ENCODE data around the gene KCNQ2. TPM values are rescaled to one million over a fixed set of nuclear protein-coding genes. Genes with fewer than 3 reads are reported as not detected.

The KCNQ2 gene
- total RNA-seq, 4 donors from 2014 or later, result 0.76 TPM; not detected in 3

DNA sequence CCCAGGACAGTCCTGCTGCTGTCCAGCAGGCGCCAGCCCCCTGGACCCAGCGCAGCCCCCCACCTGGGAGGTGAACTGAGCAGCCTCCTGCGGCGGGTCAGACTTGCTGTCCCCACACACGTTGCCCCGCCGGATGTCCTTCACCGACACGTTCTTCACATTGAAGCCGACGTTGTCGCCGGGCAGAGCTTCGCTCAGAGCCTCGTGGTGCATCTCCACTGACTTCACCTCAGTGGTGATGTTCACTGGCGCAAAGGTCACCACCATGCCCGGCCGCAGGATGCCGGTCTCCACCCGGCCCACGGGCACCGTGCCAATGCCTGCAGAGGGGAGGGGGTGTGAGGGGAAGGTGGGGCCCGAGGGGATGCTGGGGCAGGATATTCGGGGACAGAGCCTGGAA is 18.0 kb upstream of the KCNQ2 start:
- WGBS, result 79% methylated on average over 20 of the region's 24 CpGs
- DNase-seq (ENCODE audit: low spot score in 2 of 2), result no peak
- Histone ChIP-seq H3K36me3 (no peaks in the 10 kb centered on the region), H3K27me3 (peaks cover 72% of the 10 kb centered on the region), H3K4me3 (no peak overlapping the region), H3K27ac (no peak overlapping the region), H3K4me1 (peaks cover 3% of the 10 kb centered on the region), H3K9me3 (no peaks in the 10 kb centered on the region)
- TF ChIP-seq POLR2A (IDR thresholded peaks at IDR 0.05) (no peak), EP300 (IDR thresholded peaks at IDR 0.05) (no peak), CTCF (IDR thresholded peaks at IDR 0.05) (no peak), POLR2AphosphoS5 (IDR thresholded peaks at IDR 0.05) (no peak)

DNA sequence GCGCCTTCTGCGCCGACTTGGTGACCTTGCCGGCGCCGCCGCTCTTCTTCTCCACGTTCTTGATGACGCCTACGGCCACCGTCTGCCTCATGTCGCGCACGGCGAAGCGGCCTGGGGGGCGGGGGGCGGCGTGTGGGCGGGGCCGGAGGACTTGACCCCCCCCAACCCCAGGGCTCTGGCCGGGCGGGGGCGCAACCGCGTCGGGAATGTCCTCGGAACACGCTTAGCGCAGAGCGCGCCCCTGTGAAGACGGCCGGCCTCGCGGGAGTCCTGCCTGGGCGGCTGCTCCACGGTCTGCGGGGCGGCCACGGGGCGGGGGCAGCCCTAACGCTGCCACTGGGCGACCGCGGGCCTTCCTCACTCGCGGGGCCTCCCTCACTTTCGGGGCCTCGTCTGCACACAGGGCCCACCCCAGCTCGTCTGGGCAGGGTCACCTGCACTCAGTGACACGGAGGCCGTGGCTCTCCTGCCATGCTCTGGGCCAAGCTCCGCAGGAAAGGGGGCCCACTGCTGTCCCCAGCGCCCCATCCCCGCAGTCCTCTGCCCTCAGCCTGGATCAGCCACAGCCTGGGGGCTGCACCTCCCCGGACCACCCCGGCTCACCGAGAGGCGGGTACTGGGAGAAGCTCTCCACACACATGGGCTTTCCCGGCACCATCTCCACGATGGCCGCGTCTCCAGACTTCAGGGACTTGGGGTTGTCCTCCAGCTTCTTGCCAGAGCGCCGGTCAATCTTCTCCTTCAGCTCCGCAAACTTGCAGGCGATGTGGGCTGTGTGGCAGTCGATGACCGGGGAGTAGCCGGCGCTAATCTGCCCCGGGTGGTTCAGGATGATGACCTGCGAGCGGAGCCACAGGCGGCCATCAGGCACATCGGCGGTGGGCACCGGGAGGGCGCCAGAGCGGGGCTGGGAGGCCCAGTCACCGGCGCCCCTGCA is 16.1 kb upstream of the KCNQ2 start:
- WGBS, result 64% methylated on average over 12 of the region's 83 CpGs
- no peaks in the 10 kb centered on the region for H3K36me3 ChIP-seq
- no peak overlapping the region for H3K4me3 ChIP-seq
- DNase-seq (ENCODE audit: low spot score in 2 of 2), result no peak
- TF ChIP-seq CTCF (IDR thresholded peaks at IDR 0.05) (no peak), POLR2AphosphoS5 (IDR thresholded peaks at IDR 0.05) (no peak), EP300 (IDR thresholded peaks at IDR 0.05) (no peak), POLR2A (IDR thresholded peaks at IDR 0.05) (no peak)
- no peak overlapping the region for H3K27ac ChIP-seq
- peaks cover 3% of the 10 kb centered on the region for H3K4me1 ChIP-seq
- no peaks in the 10 kb centered on the region for H3K9me3 ChIP-seq
- peaks cover 88% of the 10 kb centered on the region for H3K27me3 ChIP-seq

- no peak for DNase-seq (ENCODE audit: low spot score in 2 of 2)
- no peaks in the 10 kb centered on the region for H3K9me3 ChIP-seq
- no peaks in the 10 kb centered on the region for H3K36me3 ChIP-seq
- H3K27ac ChIP-seq, result no peak overlapping the region
- peaks cover 3% of the 10 kb centered on the region for H3K4me1 ChIP-seq
- WGBS, result no CpG with 5 or more reads among the region's 40 CpGs
- H3K27me3 ChIP-seq, result peaks cover 88% of the 10 kb centered on the region
- H3K4me3 ChIP-seq, result no peak overlapping the region
- TF ChIP-seq EP300 (IDR thresholded peaks at IDR 0.05) (no peak), CTCF (IDR thresholded peaks at IDR 0.05) (no peak), POLR2A (IDR thresholded peaks at IDR 0.05) (no peak)
Measured at GRCh38 chr20:63487781-63488241, 15.4 kb upstream of the KCNQ2 start.

DNA sequence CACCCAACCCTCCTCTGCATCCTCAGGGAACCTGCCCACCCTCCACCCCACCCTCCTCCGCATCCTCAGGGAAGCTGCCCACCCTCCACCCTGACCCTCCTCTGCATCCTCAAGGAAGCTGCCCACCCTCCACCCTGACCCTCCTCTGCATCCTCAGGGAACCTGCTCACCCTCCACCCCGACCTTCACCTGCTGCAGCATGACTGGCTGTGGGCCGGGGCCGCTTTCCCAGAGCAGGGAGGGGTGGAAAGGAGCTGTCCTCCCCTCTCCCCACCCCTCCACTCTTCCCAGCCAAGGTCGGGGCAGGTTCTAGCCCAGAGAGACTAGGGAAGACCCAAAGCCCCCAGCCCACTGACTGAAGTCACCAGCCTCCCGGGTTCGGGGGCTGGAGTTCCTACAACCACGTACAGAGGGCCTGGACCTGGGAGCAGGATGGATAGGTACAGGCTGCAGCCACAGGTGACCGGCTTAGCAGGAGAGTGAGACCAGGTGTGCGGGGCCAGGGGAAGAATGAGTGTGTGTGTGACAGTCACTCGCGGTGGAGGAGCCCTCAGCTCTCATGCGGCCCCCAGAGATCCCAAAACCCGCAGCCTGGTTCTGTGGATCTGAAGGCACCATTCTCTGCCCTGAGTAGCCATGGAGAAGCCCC is 14.8 kb upstream of the KCNQ2 start:
- WGBS, result 49% methylated on average over 7 of the region's 14 CpGs
- no peak overlapping the region for H3K27ac ChIP-seq
- no peak overlapping the region for H3K4me3 ChIP-seq
- no peaks in the 10 kb centered on the region for H3K9me3 ChIP-seq
- peaks cover 93% of the 10 kb centered on the region for H3K27me3 ChIP-seq
- H3K36me3 ChIP-seq, result no peaks in the 10 kb centered on the region
- peaks cover 3% of the 10 kb centered on the region for H3K4me1 ChIP-seq
- DNase-seq (ENCODE audit: low spot score in 2 of 2), result no peak
- TF ChIP-seq EP300 (IDR thresholded peaks at IDR 0.05), result no peak
- TF ChIP-seq CTCF (IDR thresholded peaks at IDR 0.05), result no peak
- TF ChIP-seq POLR2AphosphoS5 (IDR thresholded peaks at IDR 0.05), result no peak
- no peak for TF ChIP-seq POLR2A (IDR thresholded peaks at IDR 0.05)

DNA sequence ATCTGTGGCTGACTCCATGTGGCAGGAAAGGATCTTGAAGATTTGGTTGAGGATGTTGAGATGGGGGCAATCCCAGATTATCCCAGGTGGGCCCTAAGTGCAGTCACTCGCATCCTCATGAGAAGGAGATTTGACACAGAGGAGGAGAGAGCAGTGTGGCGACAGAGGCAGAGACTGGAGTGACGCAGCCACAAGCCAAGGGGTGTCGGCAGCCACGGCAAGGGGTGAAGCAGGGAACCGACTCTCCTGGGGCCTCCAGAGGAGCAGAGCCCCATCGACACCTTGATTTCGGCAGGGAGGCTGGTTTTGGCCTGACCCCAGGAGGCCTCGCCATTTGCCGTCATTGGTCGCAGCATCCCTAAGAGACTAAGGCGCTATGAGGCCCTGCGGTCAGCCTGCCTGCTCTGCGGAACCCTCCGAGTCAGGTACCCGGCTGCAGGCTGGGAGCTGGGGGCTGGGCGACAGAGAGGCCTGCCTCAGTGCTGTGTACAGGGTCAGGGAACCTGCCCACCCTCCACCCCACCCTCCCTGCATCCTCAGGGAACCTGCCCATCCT is 13.9 kb upstream of the KCNQ2 start:
- no peak overlapping the region for H3K27ac ChIP-seq
- DNase-seq (ENCODE audit: low spot score in 2 of 2), result no peak
- H3K4me1 ChIP-seq, result peaks cover 3% of the 10 kb centered on the region
- H3K9me3 ChIP-seq, result no peaks in the 10 kb centered on the region
- H3K4me3 ChIP-seq, result no peak overlapping the region
- H3K36me3 ChIP-seq, result no peaks in the 10 kb centered on the region
- 96% methylated on average over 7 of the region's 17 CpGs for WGBS
- no peak for TF ChIP-seq POLR2A (IDR thresholded peaks at IDR 0.05)
- no peak for TF ChIP-seq CTCF (IDR thresholded peaks at IDR 0.05)
- TF ChIP-seq EP300 (IDR thresholded peaks at IDR 0.05), result no peak
- TF ChIP-seq POLR2AphosphoS5 (IDR thresholded peaks at IDR 0.05), result no peak
- H3K27me3 ChIP-seq, result peaks cover 100% of the 10 kb centered on the region
